Stimulated activated naive B cell treated with anti-CD40 and anti-IgM and Interleukin-4, amounts not matched to agents 10 μg/mL and 1 μg/mL and 100 μg/mL, for 72 hours (primary cell): Measurements from ENCODE around the gene CD38.

ENCODE experiments used
- ATAC-seq, 2 donors: fragments of 150-1000 bp; cut with Tn5 transposase; replicated peaks; 2 replicates each; pipeline ENCODE4 v1.10.0; 2021; ENCODE audit warnings: moderate library complexity in 1 of 2
- DNase-seq: peaks from one replicate; pipeline ENCODE4 v3.0.0; 2021
- H3K27ac Mint-ChIP-seq: one replicate; pipeline ENCODE4 v1.8.0; 2022; ENCODE audit warnings: mild to moderate bottlenecking, mixed read lengths
- H3K27me3 Mint-ChIP-seq, 2 donors: one replicate each; pipeline ENCODE4 v1.8.0; 2022; ENCODE audit warnings: mixed read lengths in 2 of 2
- H3K36me3 Mint-ChIP-seq, 2 donors: one replicate each; pipeline ENCODE4 v1.8.0; 2022; ENCODE audit warnings: mixed read lengths in 2 of 2, mild to moderate bottlenecking in 1 of 2
- H3K4me1 Mint-ChIP-seq, 2 donors: one replicate each; pipeline ENCODE4 v1.8.0; 2022; ENCODE audit warnings: mixed read lengths in 2 of 2, mild to moderate bottlenecking in 1 of 2
- H3K4me3 Mint-ChIP-seq, 2 donors: one replicate each; pipeline ENCODE4 v1.8.0; 2022; ENCODE audit warnings: mild to moderate bottlenecking in 2 of 2, mixed read lengths in 2 of 2, moderate library complexity in 1 of 2
- H3K9me3 Mint-ChIP-seq, 2 donors: one replicate each; pipeline ENCODE4 v1.8.0; 2022; ENCODE audit warnings: mixed read lengths in 2 of 2, mild to moderate bottlenecking in 1 of 2

The CD38 gene

GRCh38 chr4:15894921-15895916 is 117.1 kb downstream of the CD38 start:
- peaks cover 14 to 19% of the 10 kb centered on the region in 2 donors for H3K4me1 Mint-ChIP-seq
- ATAC-seq = no peak
- no peak for DNase-seq
- H3K9me3 Mint-ChIP-seq = no peaks in the 10 kb centered on the region
- H3K27me3 Mint-ChIP-seq = peaks cover 0 to 13% of the 10 kb centered on the region in 2 donors
- no peak overlapping the region for H3K27ac Mint-ChIP-seq
- H3K36me3 Mint-ChIP-seq = no peaks in the 10 kb centered on the region
- no peak overlapping the region for H3K4me3 Mint-ChIP-seq

GRCh38 chr4:15897577-15897976 is 119.4 kb downstream of the CD38 start:
- H3K36me3 Mint-ChIP-seq = no peaks in the 10 kb centered on the region
- ATAC-seq (no peak), DNase-seq (no peak)
- H3K27ac Mint-ChIP-seq = no peak overlapping the region
- no peaks in the 10 kb centered on the region for H3K9me3 Mint-ChIP-seq
- H3K27me3 Mint-ChIP-seq = peaks cover 0 to 22% of the 10 kb centered on the region in 2 donors
- peaks cover 0 to 5% of the 10 kb centered on the region in 2 donors for H3K4me1 Mint-ChIP-seq
- no peak overlapping the region for H3K4me3 Mint-ChIP-seq

GRCh38 chr4:15898902-15899301 is 120.8 kb downstream of the CD38 start:
- ATAC-seq = no peak
- peaks cover 0 to 25% of the 10 kb centered on the region in 2 donors for H3K27me3 Mint-ChIP-seq

GRCh38 chr4:15899511-15899910 is 121.4 kb downstream of the CD38 start:
- ATAC-seq = no peak
- Mint-ChIP-seq H3K36me3 (no peaks in the 10 kb centered on the region), H3K27me3 (peaks cover 3 to 29% of the 10 kb centered on the region in 2 donors), H3K27ac (no peak overlapping the region), H3K9me3 (peaks cover 0 to 2% of the 10 kb centered on the region in 2 donors), H3K4me3 (no peak overlapping the region), H3K4me1 (peaks cover 0 to 5% of the 10 kb centered on the region in 2 donors)
- DNase-seq = no peak

More at GRCh38 chr4:15898902-15899301, 120.8 kb downstream of the CD38 start:
- Mint-ChIP-seq H3K4me3 (no peak overlapping the region), H3K27ac (no peak overlapping the region), H3K4me1 (peaks cover 0 to 5% of the 10 kb centered on the region in 2 donors), H3K36me3 (no peaks in the 10 kb centered on the region), H3K9me3 (no peaks in the 10 kb centered on the region)
- no peak for DNase-seq

DNA sequence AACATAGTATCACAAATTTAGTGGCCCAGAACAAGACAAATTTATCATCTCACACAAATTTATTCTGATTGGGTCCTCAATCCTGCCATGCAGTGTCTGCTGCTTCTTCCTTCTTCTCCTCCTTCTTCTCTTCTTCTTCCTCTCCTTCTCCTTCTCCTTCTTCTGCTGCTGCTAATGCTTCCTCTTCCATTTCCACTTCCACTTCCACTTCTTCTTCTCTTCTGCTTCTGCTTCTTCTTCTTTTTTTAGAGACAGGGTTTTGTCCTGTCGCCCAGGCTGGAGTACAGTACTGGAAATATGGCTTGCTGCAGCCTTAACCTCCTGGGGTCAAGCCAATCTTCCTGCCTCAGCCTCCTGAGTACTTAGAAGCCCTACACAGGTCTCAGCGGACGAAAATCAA is 122.9 kb downstream of the CD38 start:
- Mint-ChIP-seq H3K4me1 (peaks cover 0 to 5% of the 10 kb centered on the region in 2 donors), H3K27ac (peak overlapping the region; percentile 3), H3K9me3 (peaks cover 0 to 6% of the 10 kb centered on the region in 2 donors), H3K4me3 (no peak overlapping the region), H3K27me3 (peaks cover 9 to 34% of the 10 kb centered on the region in 2 donors), H3K36me3 (no peaks in the 10 kb centered on the region)
- DNase-seq (no peak), ATAC-seq (no peak)

GRCh38 chr4:15901998-15902397 is 123.9 kb downstream of the CD38 start:
- H3K27me3 Mint-ChIP-seq = peaks cover 9 to 34% of the 10 kb centered on the region in 2 donors
- DNase-seq (no peak), ATAC-seq (peak; percentile 31 to 35)
- no peak overlapping the region for H3K4me3 Mint-ChIP-seq
- peaks cover 0 to 6% of the 10 kb centered on the region in 2 donors for H3K9me3 Mint-ChIP-seq
- H3K27ac Mint-ChIP-seq = no peak overlapping the region
- H3K4me1 Mint-ChIP-seq = peaks cover 0 to 5% of the 10 kb centered on the region in 2 donors
- no peaks in the 10 kb centered on the region for H3K36me3 Mint-ChIP-seq

DNA sequence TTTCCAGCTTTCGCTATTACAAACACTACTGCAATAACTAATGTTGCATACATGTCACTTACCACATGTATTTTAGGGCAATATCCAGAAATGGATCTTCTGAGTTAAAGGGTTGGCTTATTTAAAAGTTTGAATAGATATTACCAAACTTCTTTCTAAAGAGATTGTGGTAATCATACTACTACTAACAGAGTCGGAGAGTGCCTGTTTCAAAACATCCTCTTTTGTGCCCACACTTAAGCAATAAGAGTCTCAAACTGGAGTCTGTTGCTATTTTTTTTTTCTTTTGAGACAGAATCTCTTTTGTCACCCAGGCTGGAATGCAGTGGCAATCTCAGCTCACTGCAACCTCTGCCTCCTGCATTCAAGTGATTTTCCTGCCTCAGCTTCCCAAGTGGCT is 124.6 kb downstream of the CD38 start:
- H3K9me3 Mint-ChIP-seq = peaks cover 0 to 6% of the 10 kb centered on the region in 2 donors
- H3K27ac Mint-ChIP-seq = no peak overlapping the region
- no peaks in the 10 kb centered on the region for H3K36me3 Mint-ChIP-seq
- DNase-seq = no peak
- ATAC-seq = no peak
- no peak overlapping the region for H3K4me3 Mint-ChIP-seq
- peaks cover 9 to 34% of the 10 kb centered on the region in 2 donors for H3K27me3 Mint-ChIP-seq
- H3K4me1 Mint-ChIP-seq = peaks cover 0 to 5% of the 10 kb centered on the region in 2 donors
